ENCODE results near the gene ATP1A1.

DNA sequence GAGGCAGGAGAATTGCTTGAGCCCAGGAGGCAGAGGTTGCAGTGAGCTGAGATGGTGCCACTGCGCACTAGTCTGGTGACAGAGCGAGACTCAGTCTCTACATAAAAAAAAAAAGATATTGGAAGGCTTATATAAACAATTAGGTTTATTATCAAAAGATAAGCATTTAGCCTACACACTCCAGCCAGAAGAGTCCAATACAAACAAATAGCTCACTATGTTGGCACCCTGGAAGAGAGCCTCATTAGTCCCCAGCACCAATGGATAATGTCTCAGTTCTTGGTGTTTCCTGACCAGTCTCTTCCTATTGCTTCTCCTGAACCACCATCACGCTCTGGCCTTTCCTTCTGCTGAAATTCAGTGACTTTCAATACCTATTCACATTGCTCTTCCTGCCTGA, 48.6 kb upstream of the ATP1A1 start:
- TF ChIP-seq CTCF (conservative IDR thresholded peaks at IDR 0.05; ENCODE audit: low read depth, low read length) (no peak), EZH2 (IDR thresholded peaks at IDR 0.05; ENCODE audit: low read length, unreplicated experiment) (no peak), EZH2phosphoT487 (IDR thresholded peaks at IDR 0.05; ENCODE audit: borderline replicate concordance, low read length) (no peak)

Measured in PC-3 (cell line).